ENCODE measurements around the gene TMEM225.

Gene TMEM225, protein sequence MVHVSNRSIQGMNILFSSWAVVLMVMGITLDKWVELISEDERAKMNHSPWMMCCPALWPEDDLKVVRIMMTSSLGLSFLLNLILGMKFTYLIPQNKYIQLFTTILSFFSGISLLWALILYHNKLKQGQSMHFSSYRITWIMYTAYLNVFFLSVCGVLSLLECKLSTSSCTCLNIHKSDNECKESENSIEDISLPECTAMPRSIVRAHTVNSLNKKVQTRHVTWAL

GRCh38 chr11:123885570-123885969, at the start of gene TMEM225:
TSS of gene TMEM225 (minus strand) at chr11:123885670. CDS start at chr11:123885425, 245 bp downstream.
- no peak for TF ChIP-seq CTCF (IDR thresholded peaks at IDR 0.05)
- H3K27ac ChIP-seq = no peak within 1 kb of the TSS
- no peak for DNase-seq (ENCODE audit: low spot score)
- H3K4me3 ChIP-seq = no peak within 1 kb of the TSS

- Histone ChIP-seq H3K4me3 (no peak overlapping the region), H3K27ac (no peak overlapping the region)
- DNase-seq (ENCODE audit: low spot score) = no peak
- no peak for TF ChIP-seq CTCF (IDR thresholded peaks at IDR 0.05)
Measured at GRCh38 chr11:123924027-123924426, 38.6 kb upstream of the TMEM225 start.

GRCh38 chr11:123920943-123921342, 35.5 kb upstream of the TMEM225 start:
- Histone ChIP-seq H3K4me3 (no peak overlapping the region), H3K27ac (no peak overlapping the region)
- no peak for DNase-seq (ENCODE audit: low spot score)
- no peak for TF ChIP-seq CTCF (IDR thresholded peaks at IDR 0.05)

DNA sequence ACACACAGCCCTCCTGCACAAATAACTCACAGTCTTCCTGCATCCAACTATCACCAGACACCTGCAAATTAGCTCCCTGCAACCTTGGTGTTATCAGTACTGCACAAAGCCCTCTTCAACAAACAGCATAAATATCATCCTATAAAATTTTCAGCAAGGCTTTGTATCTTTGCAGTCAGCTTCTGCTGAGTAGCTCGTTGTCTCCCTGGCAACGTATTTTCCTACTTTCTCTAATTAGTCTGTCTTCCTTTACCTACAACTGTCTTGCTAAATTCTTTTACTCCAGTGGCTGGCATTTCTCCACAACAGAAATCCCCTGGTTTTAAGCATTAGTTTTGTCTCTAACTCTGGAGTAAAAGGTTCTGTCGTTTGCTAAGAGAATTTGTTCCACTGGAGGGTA, 20.4 kb upstream of the TMEM225 start:
- Histone ChIP-seq H3K4me3 (no peak overlapping the region), H3K27ac (no peak overlapping the region)
- DNase-seq (ENCODE audit: low spot score) = no peak
- TF ChIP-seq CTCF (IDR thresholded peaks at IDR 0.05) = no peak

DNA sequence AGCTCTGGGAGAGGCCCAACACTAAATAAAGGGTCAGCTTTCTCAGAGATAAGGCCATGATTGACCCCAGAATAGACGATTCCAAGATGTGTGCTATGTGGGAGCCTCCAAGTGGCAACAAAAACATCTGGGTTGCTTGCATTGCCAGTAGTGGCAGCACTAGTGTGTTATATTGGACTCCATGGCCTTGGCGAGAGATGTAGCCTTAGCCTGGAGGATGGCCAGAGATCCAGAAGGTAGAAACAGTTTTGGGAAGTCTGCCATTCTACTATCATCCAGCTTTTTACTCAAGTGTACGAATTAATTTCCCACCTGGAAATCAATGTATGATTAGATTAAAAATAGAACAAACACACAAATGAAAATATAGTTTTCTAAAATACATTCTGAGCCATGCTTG, 19.5 kb upstream of the TMEM225 start:
- TF ChIP-seq CTCF (IDR thresholded peaks at IDR 0.05) = no peak
- Histone ChIP-seq H3K27ac (no peak overlapping the region), H3K4me3 (no peak overlapping the region)
- no peak for DNase-seq (ENCODE audit: low spot score)

DNA sequence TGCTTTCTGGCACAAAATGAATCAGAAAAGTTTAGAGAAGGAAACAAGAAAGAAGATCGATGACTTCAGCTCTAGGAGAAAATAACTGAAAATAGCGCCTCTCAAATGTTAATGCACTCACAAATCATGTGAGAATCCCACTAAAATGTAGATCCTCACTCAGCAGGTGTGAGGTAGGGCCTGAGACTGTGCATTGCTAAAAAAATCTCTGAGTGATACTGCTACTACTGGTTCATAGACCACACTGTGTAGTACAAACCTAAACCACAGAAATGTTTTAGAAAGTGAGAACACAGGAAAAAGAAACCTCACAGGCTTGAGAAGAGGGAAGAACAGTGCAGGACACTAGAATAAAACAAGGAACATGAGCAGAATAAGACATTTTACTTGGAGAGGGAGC, 18.5 kb upstream of the TMEM225 start:
- H3K27ac ChIP-seq = no peak overlapping the region
- TF ChIP-seq CTCF (IDR thresholded peaks at IDR 0.05) = no peak
- no peak for DNase-seq (ENCODE audit: low spot score)
- H3K4me3 ChIP-seq = no peak overlapping the region

- no peak within 1 kb of the TSS for H3K27ac ChIP-seq
- no peak for DNase-seq (ENCODE audit: low spot score)
- no peak for TF ChIP-seq CTCF (IDR thresholded peaks at IDR 0.05)
- H3K4me3 ChIP-seq = no peak within 1 kb of the TSS
Measured at GRCh38 chr11:123901867-123902266, 16.4 kb upstream of the TMEM225 start, which contains the start of gene OR8D4. TSS of gene OR8D4 (plus strand) at chr11:123902167. CDS start at chr11:123906432, 4,265 bp downstream.

Data from coronary artery (tissue), 2 donors.